HG02763 (cell line): Measurements from ENCODE around the gene MTFMT.

ENCODE experiments used
- ATAC-seq: cut with Tn5 transposase; IDR thresholded peaks from one replicate; pipeline ENCODE4 v1.9.1; 2021; ENCODE audit warnings: mild to moderate bottlenecking, moderate library complexity; ENCODE audit not compliant: unreplicated experiment

The MTFMT gene

GRCh38 chr15:64989416-64990167 is 39.8 kb downstream of the MTFMT start, which contains the start of gene SPG21:
TSS of gene SPG21 (minus strand) at chr15:64989914. CDS start at chr15:64983569, 6,345 bp downstream.
- peak; percentile 96 for ATAC-seq

GRCh38 chr15:64987136-64987535 is 42.3 kb downstream of the MTFMT start:
- ATAC-seq = no peak

- ATAC-seq = no peak
These were observed 43.9 kb downstream of the MTFMT start for GRCh38 chr15:64985366-64986033.

GRCh38 chr15:64982472-64982871 is 47.0 kb downstream of the MTFMT start:
- ATAC-seq = no peak

GRCh38 chr15:64981812-64982431 is 47.5 kb downstream of the MTFMT start:
- ATAC-seq = no peak

- no peak for ATAC-seq
These were observed 50.2 kb downstream of the MTFMT start for GRCh38 chr15:64979252-64979710.

GRCh38 chr15:64975390-64975789 is 54.0 kb downstream of the MTFMT start:
- no peak for ATAC-seq

GRCh38 chr15:64970698-64971097 is 58.7 kb downstream of the MTFMT start:
- no peak for ATAC-seq

- no peak for ATAC-seq
These were observed 60.0 kb downstream of the MTFMT start for GRCh38 chr15:64969401-64969800.

- ATAC-seq = no peak
These were observed 68.4 kb downstream of the MTFMT start for GRCh38 chr15:64961013-64961412.

GRCh38 chr15:64960153-64960552 is 69.3 kb downstream of the MTFMT start:
- no peak for ATAC-seq

GRCh38 chr15:64959128-64959527 is 70.3 kb downstream of the MTFMT start:
- ATAC-seq = no peak

GRCh38 chr15:64954395-64954794 is 75.0 kb downstream of the MTFMT start:
- ATAC-seq = no peak

GRCh38 chr15:64951777-64952418 is 77.5 kb downstream of the MTFMT start:
- ATAC-seq = no peak
